ENCODE data around the gene LSM12.

DNA sequence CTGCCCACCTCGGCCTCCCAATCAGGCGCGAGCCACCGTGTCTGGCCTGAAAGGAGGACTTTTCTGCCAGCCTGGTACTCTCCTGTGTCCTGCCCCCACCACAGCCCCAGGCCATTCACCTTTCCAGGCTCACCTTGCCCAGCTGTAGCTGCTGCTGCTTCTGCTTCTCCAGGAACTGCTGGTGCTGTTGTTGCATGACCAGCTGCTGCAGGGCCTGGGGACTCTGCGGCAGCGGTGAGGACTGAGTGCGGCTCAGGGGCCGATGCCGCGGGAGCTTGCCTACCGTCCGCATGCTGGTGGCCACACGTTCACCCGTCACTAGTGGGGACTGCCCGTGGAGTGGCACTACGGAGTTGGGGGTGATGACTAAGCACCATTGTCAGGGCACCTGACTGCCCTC is 21.8 kb upstream of the LSM12 start:
- no peak for TF ChIP-seq CTCF (IDR thresholded peaks at IDR 0.05)
- TF ChIP-seq POLR2A (IDR thresholded peaks at IDR 0.05): no peak

Data from lower leg skin (tissue), 3 donors.